Measurements from ENCODE around the gene RBM19.

RBM19 gene

DNA sequence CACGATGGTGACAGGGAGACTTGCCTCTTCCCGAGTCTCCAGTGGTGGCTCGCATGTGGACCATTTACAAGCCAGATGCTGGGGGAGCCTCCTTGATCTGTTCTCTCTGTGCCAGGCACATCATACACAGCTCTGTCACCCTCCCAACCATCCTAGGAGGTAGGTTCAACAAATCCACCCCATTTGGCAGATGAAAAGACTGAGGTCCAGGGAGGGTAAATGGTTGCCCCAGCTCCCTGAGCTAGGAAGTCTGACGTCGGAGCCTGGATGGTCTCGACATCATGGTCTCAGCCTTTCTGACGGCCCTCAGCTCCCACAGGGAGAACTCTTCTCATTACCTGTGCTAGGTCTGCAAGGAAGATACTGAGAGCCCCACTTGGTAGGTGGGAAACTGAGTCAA, 189.6 kb downstream of the RBM19 start:
- no peak for DNase-seq (ENCODE audit: low read depth)

DNA sequence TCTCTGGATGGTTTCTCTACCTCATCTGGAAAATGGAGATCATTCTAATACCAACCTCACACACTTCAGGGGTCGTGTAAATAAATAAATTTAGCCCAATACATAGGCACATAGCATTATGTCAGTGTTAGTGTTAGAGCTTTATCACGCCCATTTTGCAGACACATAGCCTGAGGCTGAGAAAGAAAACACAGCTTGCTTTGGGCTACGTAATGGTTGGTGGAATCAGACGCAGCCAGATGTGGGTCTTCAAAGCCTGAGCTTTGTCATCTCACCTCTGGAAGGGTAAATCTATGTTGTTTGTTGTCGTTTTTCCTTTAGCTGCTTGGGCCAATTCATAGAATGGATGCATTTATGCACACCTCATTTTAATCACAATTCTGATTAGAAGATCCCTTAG, 191.6 kb downstream of the RBM19 start:
- no peak for DNase-seq (ENCODE audit: low read depth)

DNA sequence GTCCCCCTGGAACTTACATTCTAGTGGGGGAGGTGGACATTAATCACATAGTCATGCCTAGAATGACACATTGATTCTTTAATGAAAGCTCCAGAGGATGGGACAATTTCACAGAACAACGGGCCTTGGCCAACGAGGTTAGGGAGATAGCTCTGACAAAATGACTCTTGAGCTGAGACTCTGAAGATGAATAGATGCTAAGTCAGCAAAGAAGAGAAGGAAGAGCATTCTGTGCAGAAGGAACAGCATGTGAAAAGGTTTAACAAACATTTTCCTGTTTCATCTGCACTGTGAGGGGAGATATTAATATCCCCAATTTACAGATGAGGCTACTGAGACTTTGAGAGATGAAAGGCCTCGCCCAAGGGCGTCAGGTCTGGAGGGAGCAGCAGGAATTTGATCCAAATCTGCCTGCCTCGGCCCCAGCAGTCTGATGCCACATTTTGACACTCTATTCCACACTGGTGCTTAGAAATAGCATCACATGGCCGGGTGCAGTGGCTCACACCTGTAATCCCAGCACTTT, 193.6 kb downstream of the RBM19 start:
- DNase-seq (ENCODE audit: low read depth): no peak

DNA sequence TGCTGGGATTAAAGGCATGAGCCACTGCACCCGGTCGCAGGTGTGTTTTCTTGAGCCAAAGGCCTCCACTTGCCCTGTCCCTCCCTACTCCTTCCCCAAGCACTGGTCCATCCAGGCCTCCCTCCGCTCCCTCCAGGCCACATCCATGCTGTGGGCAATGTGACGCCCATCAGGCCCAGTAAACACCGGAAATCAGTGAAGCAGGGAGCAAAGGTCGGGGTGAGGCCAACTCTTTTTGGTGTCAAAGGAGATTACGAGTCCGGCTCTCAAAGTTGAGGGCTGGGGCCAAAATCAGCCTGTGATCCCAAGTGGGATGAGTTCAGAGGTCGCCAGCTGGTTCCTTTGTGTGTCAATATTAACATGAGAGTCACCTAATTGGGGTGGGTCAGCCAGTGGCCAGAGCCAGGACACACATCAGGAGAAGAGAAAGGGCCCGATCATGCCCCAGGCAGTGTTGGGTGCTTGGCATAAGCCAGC, 195.7 kb downstream of the RBM19 start:
- no peak for DNase-seq (ENCODE audit: low read depth)

DNA sequence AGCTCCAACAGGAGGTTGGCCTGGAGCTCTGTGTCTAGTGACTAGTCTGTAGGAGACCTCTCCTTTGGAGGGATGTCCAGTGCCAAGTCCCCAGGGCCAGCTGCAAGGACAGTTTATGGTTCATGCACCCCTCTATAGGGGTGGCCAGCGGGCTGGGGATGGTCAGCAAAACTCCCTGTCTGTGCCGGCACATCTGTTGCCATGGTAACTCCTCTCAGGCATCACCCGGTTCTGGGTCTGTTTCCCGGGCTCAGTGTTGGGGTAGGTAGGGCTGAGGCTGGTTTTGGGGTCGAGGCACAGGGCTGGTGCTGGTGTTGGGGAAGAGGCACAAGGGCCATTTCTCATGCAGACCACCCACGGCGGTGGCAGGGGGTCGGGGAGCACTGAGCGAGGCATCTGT, 196.8 kb downstream of the RBM19 start:
- DNase-seq (ENCODE audit: low read depth): no peak

DNA sequence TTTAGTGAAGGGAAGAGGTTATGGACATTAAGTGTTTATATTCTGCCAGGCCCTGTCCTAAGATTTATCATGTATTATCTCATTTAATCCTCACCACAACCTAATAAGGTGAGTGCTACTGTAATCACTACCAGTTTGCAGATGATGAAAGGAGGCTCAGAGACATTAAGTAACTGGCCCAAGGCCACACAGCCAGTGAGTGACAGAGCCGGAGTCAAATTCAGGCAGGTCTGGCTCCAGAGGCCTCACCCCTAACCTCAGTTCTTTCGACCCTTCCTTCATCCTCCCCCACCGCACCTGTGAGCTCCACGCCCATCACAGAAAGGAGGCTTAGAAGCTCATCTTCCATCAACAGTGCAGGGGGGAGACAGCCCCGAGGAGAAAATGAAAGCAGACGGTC, 197.3 kb downstream of the RBM19 start:
- DNase-seq (ENCODE audit: low read depth): no peak

DNA sequence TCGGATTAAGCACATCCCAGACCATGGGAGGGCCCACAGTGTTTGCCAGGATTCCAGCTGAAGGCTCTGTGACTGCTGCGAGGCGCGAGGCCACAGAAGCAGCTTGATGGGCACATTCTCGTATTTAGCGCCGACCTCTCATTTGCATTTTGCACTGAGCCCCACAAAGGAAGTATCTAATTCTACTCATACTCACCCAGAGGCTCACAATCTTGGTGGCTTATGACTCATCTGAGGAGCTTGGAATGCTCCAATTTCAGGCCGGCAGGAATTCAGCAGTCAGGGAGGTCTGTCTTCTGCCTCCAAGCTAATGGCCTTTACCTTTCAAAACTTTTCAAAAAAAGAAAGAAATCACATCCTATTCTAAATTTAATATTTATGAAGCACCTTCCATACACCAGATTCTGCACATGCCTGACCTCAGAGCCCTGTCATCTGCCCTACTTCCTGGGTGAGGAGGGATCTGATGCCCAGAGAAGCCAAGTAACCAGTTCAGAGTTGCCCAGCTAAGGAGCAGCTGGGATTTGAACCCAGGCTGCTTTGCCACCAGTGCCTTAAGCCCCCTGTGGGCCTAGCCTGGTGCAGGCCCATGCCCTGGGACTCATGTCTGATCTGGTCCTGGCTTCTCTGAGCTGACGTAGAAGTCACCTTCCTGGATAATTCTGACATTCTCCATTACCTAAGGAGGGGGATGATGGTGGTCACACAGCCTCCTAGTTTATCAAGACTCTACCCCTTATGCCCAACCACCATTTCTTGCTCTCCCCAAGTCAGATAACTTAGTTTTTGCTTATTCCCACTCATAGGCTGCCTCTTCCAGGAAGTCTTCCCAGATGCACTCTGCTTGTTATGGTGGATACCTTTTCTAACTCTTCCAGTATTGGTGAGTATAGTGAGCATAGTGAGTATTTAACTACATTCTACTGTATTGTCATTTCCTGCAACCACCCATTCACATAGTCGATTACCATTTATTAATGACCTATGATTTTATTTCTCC, 198.9 kb downstream of the RBM19 start:
- DNase-seq (ENCODE audit: low read depth): no peak
